ENCODE results near the gene DGKA.
"Not testable (repeated sequence)": the region's sequence is repeated elsewhere in the genome, so short reads cannot be mapped to it uniquely, and the experiment has no call there.

The DGKA gene

DNA sequence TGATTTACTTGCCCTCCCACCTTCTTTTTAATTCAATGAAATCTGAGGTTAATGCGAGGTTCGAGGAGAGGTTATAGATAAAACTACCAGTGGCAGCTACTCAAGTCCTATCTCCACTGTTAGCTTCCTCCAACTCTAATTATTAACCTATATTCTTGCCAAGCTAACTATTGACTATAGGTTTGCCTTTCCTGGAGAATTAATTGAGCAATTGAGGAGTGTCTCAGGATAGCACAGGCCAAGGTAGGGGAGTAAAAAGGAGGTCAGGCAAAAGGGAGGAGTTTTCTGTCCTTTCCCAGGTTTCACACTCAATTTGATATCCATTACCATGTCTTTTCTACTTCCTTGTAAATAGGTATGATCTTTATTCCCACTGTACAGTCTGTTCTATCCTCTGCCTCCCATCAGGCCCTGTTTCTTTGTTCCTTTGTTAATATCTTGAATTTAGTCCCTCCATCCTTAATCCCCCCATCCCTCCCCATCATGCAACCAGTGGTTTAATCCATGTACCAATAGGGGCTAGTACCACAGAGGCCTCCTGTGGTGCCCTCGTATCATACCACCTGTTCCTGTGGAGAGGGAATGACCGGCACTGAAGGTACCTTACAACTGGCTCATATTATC is 62.4 kb downstream of the DGKA start:
- no peak overlapping the region for H3K9ac ChIP-seq (ENCODE audit: insufficient read length)
- no peak for DNase-seq (ENCODE audit: low read depth, low spot score)
- TF ChIP-seq EZH2 (IDR thresholded peaks at IDR 0.05) (no peak), FOXP2 (optimal IDR thresholded peaks at IDR 0.05; ENCODE audit: control extremely low read depth, extremely low read length, insufficient read depth) (no peak), POLR2AphosphoS5 (IDR thresholded peaks at IDR 0.05; ENCODE audit: borderline replicate concordance, low read depth, low read length) (no peak)
- H3K36me3 ChIP-seq (ENCODE audit: insufficient read depth, low read length) = peaks cover 47% of the 10 kb centered on the region
- H3K4me3 ChIP-seq = no peak overlapping the region
- H3K27ac ChIP-seq = no peak overlapping the region
- no peaks in the 10 kb centered on the region for H3K9me3 ChIP-seq (ENCODE audit: low read depth, low read length)

DNA sequence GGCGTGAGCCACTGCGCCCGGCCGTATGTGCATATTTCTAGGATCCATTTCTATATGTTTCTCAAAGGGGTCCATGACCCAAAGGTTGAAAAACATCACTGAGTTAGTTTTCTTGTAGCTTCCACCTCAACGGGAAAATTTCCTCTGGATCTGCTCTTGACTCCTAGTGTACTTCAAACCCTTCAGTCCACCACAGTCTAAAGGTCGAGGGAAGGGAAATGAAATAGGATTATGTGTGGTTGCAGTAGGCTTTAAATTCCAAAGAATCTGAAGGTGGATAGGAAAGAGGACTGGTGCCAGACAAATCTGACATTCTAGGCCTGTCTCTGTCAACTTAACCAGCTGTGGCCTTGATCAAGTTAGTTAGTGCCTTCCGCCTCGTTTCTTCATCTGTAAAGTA is 64.4 kb downstream of the DGKA start:
- TF ChIP-seq EZH2 (IDR thresholded peaks at IDR 0.05) (no peak), FOXP2 (optimal IDR thresholded peaks at IDR 0.05; ENCODE audit: control extremely low read depth, extremely low read length, insufficient read depth) (no peak), POLR2AphosphoS5 (IDR thresholded peaks at IDR 0.05; ENCODE audit: borderline replicate concordance, low read depth, low read length) (no peak)
- 0 out of 2 replicates have a peak overlapping the region, but pooled peaks have one; percentile 26 for H3K27ac ChIP-seq
- H3K4me3 ChIP-seq = no peak overlapping the region
- H3K36me3 ChIP-seq (ENCODE audit: insufficient read depth, low read length) = peaks cover 37% of the 10 kb centered on the region; the same call in 1 of the 2 replicates
- H3K9ac ChIP-seq (ENCODE audit: insufficient read length) = no peak overlapping the region
- H3K9me3 ChIP-seq (ENCODE audit: low read depth, low read length) = no peaks in the 10 kb centered on the region
- DNase-seq (ENCODE audit: low read depth, low spot score) = no peak

DNA sequence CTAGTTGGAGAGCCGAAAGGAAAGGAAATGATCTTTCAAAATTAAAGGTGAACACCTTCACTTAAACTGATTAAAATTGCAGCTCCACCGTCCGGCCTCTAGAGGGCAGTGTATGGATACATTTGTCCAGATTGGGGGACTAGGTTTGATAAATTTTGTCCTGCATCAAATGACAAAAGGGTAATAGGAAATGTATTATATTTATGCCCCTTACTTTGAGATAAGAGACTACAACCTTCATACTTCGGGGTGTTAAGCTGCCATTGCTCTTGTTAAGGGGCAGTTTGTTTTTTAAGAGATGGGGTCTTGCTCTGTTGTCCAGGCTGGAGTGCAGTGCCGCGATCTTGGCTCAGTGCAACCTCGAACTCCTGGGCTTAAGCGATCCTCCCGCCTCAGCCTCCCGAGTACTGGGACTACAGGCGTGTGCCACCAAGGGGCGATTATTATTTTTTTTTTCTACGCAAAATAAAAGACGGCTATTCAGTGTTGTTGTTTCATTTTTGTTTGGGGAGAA is 65.3 kb downstream of the DGKA start:
- Histone ChIP-seq H3K9ac (ENCODE audit: insufficient read length) (no peak overlapping the region), H3K4me3 (no peak overlapping the region), H3K27ac (no peak overlapping the region), H3K36me3 (ENCODE audit: insufficient read depth, low read length) (peaks cover 28% of the 10 kb centered on the region; the same call in 1 of the 2 replicates), H3K9me3 (ENCODE audit: low read depth, low read length) (no peaks in the 10 kb centered on the region)
- TF ChIP-seq FOXP2 (optimal IDR thresholded peaks at IDR 0.05; ENCODE audit: control extremely low read depth, extremely low read length, insufficient read depth) (no peak), EZH2 (IDR thresholded peaks at IDR 0.05) (no peak), POLR2AphosphoS5 (IDR thresholded peaks at IDR 0.05; ENCODE audit: borderline replicate concordance, low read depth, low read length) (no peak)
- DNase-seq (ENCODE audit: low read depth, low spot score) = no peak

DNA sequence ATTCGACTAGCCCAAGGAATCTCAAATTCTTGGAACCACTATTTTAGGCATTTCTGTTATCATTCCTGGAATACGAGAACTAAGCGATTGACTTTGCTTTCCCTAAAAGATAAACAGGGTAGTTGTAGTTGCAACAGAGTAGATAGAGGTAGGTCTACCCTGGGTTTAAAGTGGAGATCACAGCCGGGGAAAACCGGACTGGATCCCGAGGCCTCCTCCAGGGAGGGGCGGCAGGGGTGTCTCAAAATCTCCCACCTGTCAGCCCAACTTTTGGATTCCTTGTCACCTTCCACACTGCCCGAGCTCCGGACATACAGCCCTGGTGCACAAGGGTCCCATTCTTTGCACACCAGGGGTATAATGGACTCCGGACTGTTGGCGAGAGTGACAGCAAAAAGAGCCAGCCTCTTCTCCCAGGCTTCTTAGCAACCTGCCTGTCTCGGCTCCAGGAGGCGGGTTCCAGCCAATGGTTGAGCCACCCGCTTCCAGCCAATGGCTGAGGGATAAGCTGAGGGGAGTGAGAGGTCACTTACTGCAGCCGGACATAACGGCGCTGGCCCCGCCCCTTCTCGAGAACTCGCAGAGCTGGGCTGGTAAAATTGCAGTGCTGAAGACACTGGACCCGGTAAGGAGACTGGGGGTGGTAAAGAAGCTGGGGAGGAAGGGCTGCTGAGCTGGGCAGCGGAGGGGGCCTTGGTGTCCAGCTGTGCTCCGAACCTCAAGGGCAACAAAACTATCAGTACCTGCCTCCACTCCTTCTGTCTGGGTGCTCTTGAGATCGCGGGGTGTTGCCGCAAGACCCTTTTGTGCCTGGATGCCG is 66.0 kb downstream of the DGKA start, which contains the start of gene SUOX:
Gene SUOX (plus strand): TSS at position 562 of the 820 bp plus-strand sequence. CDS start 4,946 bp downstream, outside the sequence.
- TF ChIP-seq EZH2 (IDR thresholded peaks at IDR 0.05) (no peak), POLR2AphosphoS5 (IDR thresholded peaks at IDR 0.05; ENCODE audit: borderline replicate concordance, low read depth, low read length) (no peak), FOXP2 (optimal IDR thresholded peaks at IDR 0.05; ENCODE audit: control extremely low read depth, extremely low read length, insufficient read depth) (no peak)
- H3K27ac ChIP-seq = no peak within 1 kb of the TSS
- H3K4me3 ChIP-seq = no peak within 1 kb of the TSS
- no peak within 1 kb of the TSS for H3K9ac ChIP-seq (ENCODE audit: insufficient read length)
- H3K36me3 ChIP-seq (ENCODE audit: insufficient read depth, low read length) = peaks cover 23% of the 10 kb centered on the region; the same call in 1 of the 2 replicates
- no peak for DNase-seq (ENCODE audit: low read depth, low spot score)
- H3K9me3 ChIP-seq (ENCODE audit: low read depth, low read length) = no peaks in the 10 kb centered on the region

DNA sequence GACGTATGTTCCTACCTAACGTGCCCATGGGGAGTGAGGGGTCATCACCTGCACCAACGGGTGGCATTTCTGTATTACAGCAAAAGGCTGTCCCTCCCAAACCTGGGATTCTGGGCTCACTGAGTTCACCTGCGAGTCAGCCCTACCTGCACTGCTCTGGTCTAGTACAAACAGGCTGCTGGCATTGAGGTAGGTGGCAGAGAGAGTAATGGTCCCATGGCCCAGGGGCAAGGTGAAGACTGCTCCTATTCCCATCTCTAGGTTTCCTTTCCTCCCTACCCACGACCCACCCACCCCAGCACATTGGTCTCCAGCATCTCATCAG is 66.5 kb downstream of the DGKA start:
- no peaks in the 10 kb centered on the region for H3K9me3 ChIP-seq (ENCODE audit: low read depth, low read length)
- peaks cover 18% of the 10 kb centered on the region; the same call in 1 of the 2 replicates for H3K36me3 ChIP-seq (ENCODE audit: insufficient read depth, low read length)
- TF ChIP-seq EZH2 (IDR thresholded peaks at IDR 0.05) (no peak), POLR2AphosphoS5 (IDR thresholded peaks at IDR 0.05; ENCODE audit: borderline replicate concordance, low read depth, low read length) (no peak), FOXP2 (optimal IDR thresholded peaks at IDR 0.05; ENCODE audit: control extremely low read depth, extremely low read length, insufficient read depth) (no peak)
- no peak overlapping the region for H3K9ac ChIP-seq (ENCODE audit: insufficient read length)
- no peak overlapping the region for H3K27ac ChIP-seq
- DNase-seq (ENCODE audit: low read depth, low spot score) = no peak
- H3K4me3 ChIP-seq = no peak overlapping the region

DNA sequence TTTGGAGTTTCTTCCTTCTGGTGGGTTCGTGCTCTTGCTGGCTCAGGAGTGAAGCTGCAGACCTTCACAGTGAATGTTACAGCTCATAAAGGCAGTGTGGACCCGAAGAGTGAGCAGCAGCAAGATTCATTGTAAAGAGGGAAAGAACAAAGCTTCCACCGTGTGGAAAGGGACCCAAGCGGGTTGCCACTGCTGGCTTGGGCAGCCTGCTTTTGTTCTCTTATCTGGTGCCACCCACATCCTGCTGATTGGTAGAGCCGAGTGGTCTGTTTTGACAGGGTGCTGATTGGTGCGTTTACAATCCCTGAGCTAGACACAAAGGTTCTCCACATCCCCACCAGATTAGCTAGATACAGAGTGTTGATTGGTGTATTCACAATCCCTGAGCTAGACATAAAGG is 68.6 kb downstream of the DGKA start:
- not testable (repeated sequence) for DNase-seq (ENCODE audit: low read depth, low spot score); H3K27ac ChIP-seq; H3K36me3 ChIP-seq (ENCODE audit: insufficient read depth, low read length)

DNA sequence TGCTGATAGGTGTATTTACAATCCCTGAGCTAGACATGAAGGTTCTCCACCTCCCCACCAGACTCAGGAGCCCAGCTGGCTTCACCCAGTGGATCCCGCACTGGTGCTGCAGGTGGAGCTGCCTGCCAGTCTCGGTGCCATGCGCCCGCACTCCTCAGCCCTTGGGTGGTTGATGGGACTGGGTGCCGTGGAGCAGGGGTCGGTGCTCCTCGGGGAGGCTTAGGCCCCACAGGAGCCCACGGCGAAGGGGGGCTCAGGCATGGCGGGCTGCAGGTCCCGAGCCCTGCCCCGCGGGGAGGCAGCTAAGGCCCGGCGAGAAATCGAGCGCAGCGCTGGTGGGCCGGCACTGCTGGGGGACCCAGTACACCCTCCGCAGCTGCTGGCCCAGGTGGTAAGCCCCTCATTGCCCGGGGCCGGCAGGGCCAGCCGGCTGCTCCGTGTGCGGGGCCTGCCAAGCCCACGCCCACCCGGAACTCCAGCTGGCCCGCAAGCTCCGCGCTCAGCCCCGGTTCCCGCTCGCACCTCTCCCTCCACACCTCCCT is 69.1 kb downstream of the DGKA start:
- H3K9ac ChIP-seq (ENCODE audit: insufficient read length); H3K27ac ChIP-seq; H3K9me3 ChIP-seq (ENCODE audit: low read depth, low read length); H3K4me3 ChIP-seq; H3K36me3 ChIP-seq (ENCODE audit: insufficient read depth, low read length); DNase-seq (ENCODE audit: low read depth, low spot score): not testable (repeated sequence)

More for the DNA sequence above, 68.6 kb downstream of the DGKA start:
- H3K9ac ChIP-seq (ENCODE audit: insufficient read length); H3K9me3 ChIP-seq (ENCODE audit: low read depth, low read length); H3K4me3 ChIP-seq: not testable (repeated sequence)

DNA sequence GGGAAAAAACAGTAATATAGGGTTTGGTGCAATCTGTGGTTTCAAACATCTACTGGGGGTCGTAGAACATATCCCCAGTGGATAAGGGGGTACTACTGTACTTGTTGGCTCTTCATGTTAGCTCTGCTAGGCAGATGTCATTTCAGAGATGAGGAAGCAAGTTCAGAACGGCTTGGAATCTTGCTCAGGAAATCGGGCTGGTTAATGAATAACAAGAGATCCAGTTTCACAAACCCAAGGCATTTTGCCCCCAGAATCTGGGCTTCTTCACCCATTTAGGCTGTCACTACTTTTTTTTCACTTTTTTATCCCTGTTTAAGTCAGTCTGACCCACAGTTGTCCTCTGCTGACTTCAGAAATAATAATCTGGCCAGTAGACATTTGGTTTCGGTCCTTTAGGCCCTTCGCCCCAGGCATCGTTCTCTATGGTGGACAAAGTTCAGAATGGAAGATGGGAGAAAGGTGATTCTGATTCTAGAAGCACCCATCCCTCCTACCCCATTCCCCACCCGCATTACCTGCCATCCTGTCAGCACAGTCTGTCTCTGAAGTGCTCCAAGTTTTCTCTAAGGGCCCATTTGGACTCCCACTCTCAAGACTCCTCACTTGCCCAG is 70.6 kb downstream of the DGKA start:
- Histone ChIP-seq H3K9me3 (ENCODE audit: low read depth, low read length) (no peaks in the 10 kb centered on the region), H3K9ac (ENCODE audit: insufficient read length) (no peak overlapping the region), H3K27ac (no peak overlapping the region), H3K36me3 (ENCODE audit: insufficient read depth, low read length) (no peaks in the 10 kb centered on the region), H3K4me3 (no peak overlapping the region)
- TF ChIP-seq EZH2 (IDR thresholded peaks at IDR 0.05) (no peak), FOXP2 (optimal IDR thresholded peaks at IDR 0.05; ENCODE audit: control extremely low read depth, extremely low read length, insufficient read depth) (no peak)
- no peak for DNase-seq (ENCODE audit: low read depth, low spot score)

DNA sequence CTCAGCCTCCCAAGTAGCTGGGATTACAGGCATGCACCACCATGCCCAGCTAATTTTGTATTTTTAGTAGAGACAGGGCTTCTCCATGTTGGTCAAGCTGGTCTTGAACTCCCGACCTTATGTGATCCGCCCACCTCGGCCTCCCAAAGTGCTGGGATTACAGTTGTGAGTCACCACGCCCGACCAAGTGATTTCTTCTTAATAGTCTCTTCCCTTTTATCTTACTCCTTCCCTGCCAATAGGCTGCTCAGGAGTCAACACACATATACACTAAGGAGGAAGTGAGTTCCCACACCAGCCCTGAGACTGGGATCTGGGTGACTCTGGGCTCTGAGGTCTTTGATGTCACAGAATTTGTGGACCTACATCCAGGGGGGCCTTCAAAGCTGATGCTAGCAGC is 72.4 kb downstream of the DGKA start:
- H3K36me3 ChIP-seq (ENCODE audit: insufficient read depth, low read length); H3K9ac ChIP-seq (ENCODE audit: insufficient read length); DNase-seq (ENCODE audit: low read depth, low spot score); H3K4me3 ChIP-seq; H3K9me3 ChIP-seq (ENCODE audit: low read depth, low read length); H3K27ac ChIP-seq: not testable (repeated sequence)
